Measurements from ENCODE around the gene SUGCT. TPM values are rescaled to one million over a fixed set of nuclear protein-coding genes. Genes with fewer than 3 reads are reported as not detected.

SUGCT gene
- polyA plus RNA-seq, 1 of the 3 experiments (the other 2 are of a cell fraction): 53.7 TPM

GRCh38 chr7:40850017-40850416 lies 715.2 kb downstream of the SUGCT start (continued):
- no peak for TF ChIP-seq SMC3 (IDR thresholded peaks at IDR 0.05; ENCODE audit: low read depth, low read length)

GRCh38 chr7:40851001-40851400 lies 716.2 kb downstream of the SUGCT start:
- H3K4me2 ChIP-seq: no peak overlapping the region
- no peaks in the 10 kb centered on the region for H4K20me1 ChIP-seq (ENCODE audit: insufficient read depth)
- 0 out of 2 replicates have a peak, but pooled peaks cover 11% of the 10 kb centered on the region for H3K79me2 ChIP-seq (ENCODE audit: insufficient read depth)
- 0 out of 2 replicates have a peak, but pooled peaks cover 5% of the 10 kb centered on the region for H3K9me2 ChIP-seq
- H3K36me3 ChIP-seq (replicated peaks in 1 of 2; ENCODE audit: control insufficient read depth in 1 of 2, insufficient read depth in 2 of 2, low read length in 1 of 2): peaks cover 0 to 4% of the 10 kb centered on the region in 2 experiments
- no peak overlapping the region for H2AFZ ChIP-seq (ENCODE audit: low read depth)
- 86% methylated on average over 3 of the region's 3 CpGs for WGBS (ENCODE audit: low lambda C conversion rate)
- no peak for DNase-seq
- H3K9me3 ChIP-seq: no peaks in the 10 kb centered on the region
- H3K4me3 ChIP-seq (ENCODE audit: low read depth in 2 of 2, low read length in 1 of 2): no peak overlapping the region
- ChIA-PET CTCF (interaction anchor here (0.8 to 1.0 kb wide), 2 partner anchors 9 to 208 kb away, joined by 3 to 4 read pairs; no protein-coding TSS in a partner anchor), POLR2A (no interaction called here)
- H3K4me1 ChIP-seq (ENCODE audit: control insufficient read depth in 1 of 2, insufficient read depth in 2 of 2, low read depth in 1 of 2, low read length in 1 of 2): no peaks in the 10 kb centered on the region
- H3K27me3 ChIP-seq (ENCODE audit: insufficient read depth): no peaks in the 10 kb centered on the region
- no peak overlapping the region for H3K27ac ChIP-seq (ENCODE audit: low read depth in 2 of 2, low read length in 1 of 2)
- TF ChIP-seq JUND (IDR thresholded peaks at IDR 0.05): no peak
- TF ChIP-seq MAX (IDR thresholded peaks at IDR 0.05; ENCODE audit: low read depth): no peak
- no peak for TF ChIP-seq EP300 (IDR thresholded peaks at IDR 0.05; ENCODE audit: borderline replicate concordance in 1 of 2, low read depth in 1 of 2, low read length in 1 of 2)
- no peak for TF ChIP-seq MEF2A (IDR thresholded peaks at IDR 0.05; ENCODE audit: borderline replicate concordance, low read depth)
- no peak for TF ChIP-seq FOXJ3 (CRISPR knock-in tag; IDR thresholded peaks at IDR 0.05)
- TF ChIP-seq FOSL2 (IDR thresholded peaks at IDR 0.05; ENCODE audit: borderline replicate concordance, low read depth): no peak
- TF ChIP-seq CHD2 (IDR thresholded peaks at IDR 0.05; ENCODE audit: low read length, partially characterized antibody): no peak
- no peak for TF ChIP-seq RCOR1 (IDR thresholded peaks at IDR 0.05; ENCODE audit: low read length)
- H3F3A ChIP-seq (replicated peaks; ENCODE audit: insufficient read depth): no peaks in the 10 kb centered on the region
- H3K9ac ChIP-seq: no peak overlapping the region

DNA sequence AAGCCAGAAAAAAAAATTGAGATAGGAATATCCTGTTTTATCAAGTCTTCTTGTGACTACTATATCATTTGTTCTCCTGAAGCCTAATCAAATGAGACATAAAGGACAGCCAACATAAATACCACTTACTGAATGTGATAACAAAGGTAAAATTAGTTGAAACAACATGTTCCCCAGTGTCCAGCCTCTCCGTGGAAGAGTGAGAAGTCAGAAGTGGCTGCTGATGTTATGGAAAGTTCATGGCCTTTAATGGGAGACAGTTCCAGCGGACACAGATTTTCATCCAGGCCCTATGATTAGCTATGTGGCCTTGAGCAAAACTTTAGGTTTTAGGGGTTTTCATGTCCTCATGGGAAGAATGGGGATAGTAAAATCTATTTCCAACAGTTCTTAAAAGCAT lies 724.3 kb downstream of the SUGCT start:
- Histone ChIP-seq H3K36me3 (replicated peaks in 1 of 2; ENCODE audit: control insufficient read depth in 1 of 2, insufficient read depth in 2 of 2, low read length in 1 of 2) (peaks cover 11 to 48% of the 10 kb centered on the region in 2 experiments), H3F3A (replicated peaks; ENCODE audit: insufficient read depth) (peaks cover 4% of the 10 kb centered on the region), H3K9ac (no peak overlapping the region), H3K4me2 (no peak overlapping the region), H3K9me2 (0 out of 2 replicates have a peak, but pooled peaks cover 5% of the 10 kb centered on the region), H3K27me3 (ENCODE audit: insufficient read depth) (no peaks in the 10 kb centered on the region), H3K4me1 (ENCODE audit: control insufficient read depth in 1 of 2, insufficient read depth in 2 of 2, low read depth in 1 of 2, low read length in 1 of 2) (no peaks in the 10 kb centered on the region), H3K4me3 (ENCODE audit: low read depth in 2 of 2, low read length in 1 of 2) (no peak overlapping the region), H3K79me2 (ENCODE audit: insufficient read depth) (peaks cover 16% of the 10 kb centered on the region; the same call in 1 of the 2 replicates), H4K20me1 (ENCODE audit: insufficient read depth) (no peaks in the 10 kb centered on the region), H3K9me3 (no peaks in the 10 kb centered on the region), H3K27ac (ENCODE audit: low read depth in 2 of 2, low read length in 1 of 2) (no peak overlapping the region), H2AFZ (ENCODE audit: low read depth) (no peak overlapping the region)
- 61% methylated on average over 2 of the region's 2 CpGs for whole genome bisulfite sequencing (ENCODE audit: low lambda C conversion rate)
- DNase-seq: no peak
- POLR2A ChIA-PET: no interaction called here
- CTCF ChIA-PET: interaction anchor here (1.3 kb wide), 1 partner anchor 17 kb away, joined by 3 read pairs; no protein-coding TSS in a partner anchor
- no peak for TF ChIP-seq EZH2phosphoT487 (IDR thresholded peaks at IDR 0.05; ENCODE audit: borderline replicate concordance, low read depth)
- no peak for TF ChIP-seq JUND (IDR thresholded peaks at IDR 0.05)
- no peak for TF ChIP-seq TEAD4 (IDR thresholded peaks at IDR 0.05; ENCODE audit: borderline replicate concordance, insufficient read depth)
- no peak for TF ChIP-seq CTCF (IDR thresholded peaks at IDR 0.05)
- no peak for TF ChIP-seq MXI1 (IDR thresholded peaks at IDR 0.05; ENCODE audit: low read depth, low read length)
- TF ChIP-seq, protein P1, sequence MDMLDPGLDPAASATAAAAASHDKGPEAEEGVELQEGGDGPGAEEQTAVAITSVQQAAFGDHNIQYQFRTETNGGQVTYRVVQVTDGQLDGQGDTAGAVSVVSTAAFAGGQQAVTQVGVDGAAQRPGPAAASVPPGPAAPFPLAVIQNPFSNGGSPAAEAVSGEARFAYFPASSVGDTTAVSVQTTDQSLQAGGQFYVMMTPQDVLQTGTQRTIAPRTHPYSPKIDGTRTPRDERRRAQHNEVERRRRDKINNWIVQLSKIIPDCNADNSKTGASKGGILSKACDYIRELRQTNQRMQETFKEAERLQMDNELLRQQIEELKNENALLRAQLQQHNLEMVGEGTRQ (IDR thresholded peaks at IDR 0.05; ENCODE audit: borderline replicate concordance, low read depth, low read length): no peak
- no peak for TF ChIP-seq GABPA (IDR thresholded peaks at IDR 0.05; ENCODE audit: low read depth)
- no peak for TF ChIP-seq SMC3 (IDR thresholded peaks at IDR 0.05; ENCODE audit: low read depth, low read length)

All from SK-N-SH (cell line).